ENCODE measurements around the gene GUCA2B. TPM values are rescaled to one million over a fixed set of nuclear protein-coding genes. Genes with fewer than 3 reads are reported as not detected.

The GUCA2B gene
- total RNA-seq, 1 donor from 2014 or later: not detected

- no peak overlapping the region for H3K4me3 ChIP-seq
- H3K4me1 ChIP-seq: no peaks in the 10 kb centered on the region
- TF ChIP-seq POLR2A (IDR thresholded peaks at IDR 0.05) (no peak), POLR2AphosphoS5 (IDR thresholded peaks at IDR 0.05; ENCODE audit: insufficient read depth in 1 of 2, low read depth in 1 of 2) (no peak), CTCF (IDR thresholded peaks at IDR 0.05) (no peak)
- no peak for DNase-seq (ENCODE audit: extremely low spot score in 2 of 2)
- no peak overlapping the region for H3K27ac ChIP-seq
- no peaks in the 10 kb centered on the region for H3K27me3 ChIP-seq
- no peaks in the 10 kb centered on the region for H3K9me3 ChIP-seq
- H3K36me3 ChIP-seq: no peaks in the 10 kb centered on the region
- intact Hi-C loops (cut with DNase I): no loop called here
Measured at GRCh38 chr1:42117214-42117613, 36.0 kb upstream of the GUCA2B start.

GRCh38 chr1:42118125-42118524 lies 35.1 kb upstream of the GUCA2B start:
- no peaks in the 10 kb centered on the region for H3K4me1 ChIP-seq
- TF ChIP-seq POLR2A (IDR thresholded peaks at IDR 0.05) (no peak), POLR2AphosphoS5 (IDR thresholded peaks at IDR 0.05; ENCODE audit: insufficient read depth in 1 of 2, low read depth in 1 of 2) (no peak), CTCF (IDR thresholded peaks at IDR 0.05) (no peak)
- H3K27me3 ChIP-seq: no peaks in the 10 kb centered on the region
- intact Hi-C loops (cut with DNase I): no loop called here
- no peak for DNase-seq (ENCODE audit: extremely low spot score in 2 of 2)
- no peaks in the 10 kb centered on the region for H3K36me3 ChIP-seq
- H3K9me3 ChIP-seq: no peaks in the 10 kb centered on the region
- H3K4me3 ChIP-seq: no peak overlapping the region
- H3K27ac ChIP-seq: no peak overlapping the region

DNA sequence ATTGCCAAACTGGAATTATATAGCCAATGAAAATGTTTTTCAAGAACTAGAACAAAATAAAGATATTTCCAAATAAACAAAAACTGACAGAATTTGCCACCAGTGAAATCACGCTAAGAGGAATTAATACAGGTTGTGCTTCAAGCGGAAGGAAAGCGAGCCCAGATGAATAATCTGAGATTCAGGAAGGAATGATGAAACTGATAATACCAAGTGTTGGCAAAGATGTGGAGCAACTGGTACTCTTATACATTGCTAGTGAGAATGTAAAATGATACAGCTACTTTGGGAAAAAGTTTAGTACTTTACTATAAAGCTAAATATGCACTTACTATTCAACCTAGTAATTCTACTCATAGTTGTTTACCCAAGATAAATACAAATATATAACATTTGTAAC lies 30.8 kb upstream of the GUCA2B start:
- DNase-seq (ENCODE audit: extremely low spot score in 2 of 2): no peak
- no peaks in the 10 kb centered on the region for H3K27me3 ChIP-seq
- H3K36me3 ChIP-seq: no peaks in the 10 kb centered on the region
- H3K4me3 ChIP-seq: no peak overlapping the region
- TF ChIP-seq POLR2A (IDR thresholded peaks at IDR 0.05): no peak
- TF ChIP-seq CTCF (IDR thresholded peaks at IDR 0.05): no peak
- no peak for TF ChIP-seq POLR2AphosphoS5 (IDR thresholded peaks at IDR 0.05; ENCODE audit: insufficient read depth in 1 of 2, low read depth in 1 of 2)
- no peak overlapping the region for H3K27ac ChIP-seq
- intact Hi-C loops (cut with DNase I): no loop called here
- no peaks in the 10 kb centered on the region for H3K9me3 ChIP-seq
- no peaks in the 10 kb centered on the region for H3K4me1 ChIP-seq

DNA sequence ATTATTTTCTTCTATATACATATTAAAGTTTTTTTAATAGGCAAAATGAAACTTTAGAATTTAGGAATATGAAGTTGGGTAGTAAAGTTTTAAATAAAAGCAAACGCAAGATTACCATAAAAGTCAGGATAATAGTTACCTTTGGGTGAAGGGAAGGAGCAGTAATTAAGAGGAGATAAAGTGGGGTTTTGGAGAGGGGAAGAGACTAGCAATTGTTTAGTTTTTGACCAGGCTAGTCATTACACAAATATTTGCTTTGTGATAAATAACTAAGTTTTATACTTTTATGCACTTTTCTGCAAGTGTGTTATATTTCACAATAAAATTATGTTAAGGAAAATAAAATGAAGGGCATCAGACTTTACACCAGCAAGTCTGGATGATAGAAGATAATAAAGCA lies 27.7 kb upstream of the GUCA2B start:
- H3K4me1 ChIP-seq: no peaks in the 10 kb centered on the region
- no peak overlapping the region for H3K27ac ChIP-seq
- no peaks in the 10 kb centered on the region for H3K27me3 ChIP-seq
- no peak for DNase-seq (ENCODE audit: extremely low spot score in 2 of 2)
- H3K4me3 ChIP-seq: no peak overlapping the region
- intact Hi-C loops (cut with DNase I): no loop called here
- no peaks in the 10 kb centered on the region for H3K36me3 ChIP-seq
- no peak for TF ChIP-seq POLR2A (IDR thresholded peaks at IDR 0.05)
- no peak for TF ChIP-seq POLR2AphosphoS5 (IDR thresholded peaks at IDR 0.05; ENCODE audit: insufficient read depth in 1 of 2, low read depth in 1 of 2)
- TF ChIP-seq CTCF (IDR thresholded peaks at IDR 0.05): no peak
- H3K9me3 ChIP-seq: no peaks in the 10 kb centered on the region

- intact Hi-C loops (cut with DNase I): no loop called here
- Histone ChIP-seq H3K27me3 (no peaks in the 10 kb centered on the region), H3K27ac (no peak overlapping the region), H3K36me3 (no peaks in the 10 kb centered on the region), H3K9me3 (no peaks in the 10 kb centered on the region), H3K4me3 (no peak overlapping the region), H3K4me1 (no peaks in the 10 kb centered on the region)
- no peak for TF ChIP-seq POLR2AphosphoS5 (IDR thresholded peaks at IDR 0.05; ENCODE audit: insufficient read depth in 1 of 2, low read depth in 1 of 2)
- no peak for TF ChIP-seq CTCF (IDR thresholded peaks at IDR 0.05)
- no peak for TF ChIP-seq POLR2A (IDR thresholded peaks at IDR 0.05)
- DNase-seq (ENCODE audit: extremely low spot score in 2 of 2): no peak
Measured at GRCh38 chr1:42127767-42128166, 25.4 kb upstream of the GUCA2B start.

Data from vagina (tissue), 2 donors.